Ovary (tissue), 3 donors: ENCODE measurements around the gene IL9.

Experiments used
- CTCF ChIP-seq, 3 donors: fragments of 450-650 bp in 2 of 3; fragments of 200-600 bp in 1 of 3; IDR thresholded peaks; one replicate each; pipeline versions ENCODE4 v1.5.1 to v1.8.0; 2016 to 2022; ENCODE audit warnings: antibody characterized with exemption in 3 of 3, mild to moderate bottlenecking in 1 of 3
- EP300 ChIP-seq: sonication (generic); formaldehyde crosslinking; IDR thresholded peaks from one replicate; pipeline ENCODE4 v1.6.1; 2017; ENCODE audit warnings: antibody characterized with exemption
- POLR2A ChIP-seq: fragments of 450-650 bp; IDR thresholded peaks from one replicate; pipeline ENCODE4 v1.6.1; 2017; ENCODE audit warnings: antibody characterized with exemption, mild to moderate bottlenecking, moderate library complexity
- donor health status: DM: no; HTN: no; CAD: no.

- TF ChIP-seq CTCF (IDR thresholded peaks at IDR 0.05) (no peak), POLR2A (no peak), EP300 (no peak)
Measured at GRCh38 chr5:135878156-135878620, 17.5 kb downstream of the IL9 start.
